Measurements from ENCODE around the gene PPP1R2. TPM values are rescaled to one million over a fixed set of nuclear protein-coding genes. Genes with fewer than 3 reads are reported as not detected.

The PPP1R2 gene
- polyA plus RNA-seq, 1 of the 3 experiments (the other 2 are of a cell fraction): 8.1 TPM

DNA sequence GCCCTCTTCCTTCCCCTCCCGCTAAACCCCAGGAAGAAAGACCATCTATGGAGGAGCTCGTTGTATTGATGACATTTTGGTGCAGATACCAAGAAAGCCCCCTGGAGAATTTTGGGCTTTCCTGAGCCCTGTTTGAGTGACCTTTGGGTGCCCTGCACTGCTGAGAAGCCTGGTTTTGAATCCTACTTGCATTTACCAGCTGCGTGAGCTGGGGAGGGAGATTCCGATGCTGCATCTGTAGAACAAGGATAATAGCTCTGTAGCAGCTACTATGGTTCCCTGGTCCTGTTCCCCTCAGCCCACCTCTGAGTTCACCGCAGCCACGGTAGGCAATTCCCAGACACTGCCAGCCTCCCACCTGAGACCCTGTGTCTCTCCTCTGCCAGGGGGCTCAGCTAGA is 35.4 kb upstream of the PPP1R2 start:
- no peak overlapping the region for H3K9ac ChIP-seq
- H3K4me3 ChIP-seq (ENCODE audit: low read depth in 2 of 2, low read length in 1 of 2): no peak overlapping the region
- DNase-seq: no peak
- 69% methylated on average over 3 of the region's 6 CpGs for WGBS (ENCODE audit: low lambda C conversion rate)
- H3K9me2 ChIP-seq: no peaks in the 10 kb centered on the region
- no peaks in the 10 kb centered on the region for H3K4me1 ChIP-seq (ENCODE audit: control insufficient read depth in 1 of 2, insufficient read depth in 2 of 2, low read depth in 1 of 2, low read length in 1 of 2)
- TF ChIP-seq NRF1 (IDR thresholded peaks at IDR 0.05; ENCODE audit: low read depth, low read length): no peak
- TF ChIP-seq ELF1 (IDR thresholded peaks at IDR 0.05): no peak
- TF ChIP-seq POLR2AphosphoS5 (IDR thresholded peaks at IDR 0.05; ENCODE audit: low read depth, low read length): no peak
- TF ChIP-seq, protein P1, sequence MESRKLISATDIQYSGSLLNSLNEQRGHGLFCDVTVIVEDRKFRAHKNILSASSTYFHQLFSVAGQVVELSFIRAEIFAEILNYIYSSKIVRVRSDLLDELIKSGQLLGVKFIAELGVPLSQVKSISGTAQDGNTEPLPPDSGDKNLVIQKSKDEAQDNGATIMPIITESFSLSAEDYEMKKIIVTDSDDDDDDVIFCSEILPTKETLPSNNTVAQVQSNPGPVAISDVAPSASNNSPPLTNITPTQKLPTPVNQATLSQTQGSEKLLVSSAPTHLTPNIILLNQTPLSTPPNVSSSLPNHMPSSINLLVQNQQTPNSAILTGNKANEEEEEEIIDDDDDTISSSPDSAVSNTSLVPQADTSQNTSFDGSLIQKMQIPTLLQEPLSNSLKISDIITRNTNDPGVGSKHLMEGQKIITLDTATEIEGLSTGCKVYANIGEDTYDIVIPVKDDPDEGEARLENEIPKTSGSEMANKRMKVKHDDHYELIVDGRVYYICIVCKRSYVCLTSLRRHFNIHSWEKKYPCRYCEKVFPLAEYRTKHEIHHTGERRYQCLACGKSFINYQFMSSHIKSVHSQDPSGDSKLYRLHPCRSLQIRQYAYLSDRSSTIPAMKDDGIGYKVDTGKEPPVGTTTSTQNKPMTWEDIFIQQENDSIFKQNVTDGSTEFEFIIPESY (IDR thresholded peaks at IDR 0.05; ENCODE audit: borderline replicate concordance, low read depth): no peak
- no peak for TF ChIP-seq SMC3 (IDR thresholded peaks at IDR 0.05; ENCODE audit: low read depth, low read length)
- no peak for TF ChIP-seq FOSL2 (IDR thresholded peaks at IDR 0.05; ENCODE audit: borderline replicate concordance, low read depth)
- TF ChIP-seq EP300 (IDR thresholded peaks at IDR 0.05; ENCODE audit: borderline replicate concordance in 1 of 2, low read depth in 1 of 2, low read length in 1 of 2): no peak
- TF ChIP-seq SIN3A (IDR thresholded peaks at IDR 0.05; ENCODE audit: borderline replicate concordance, low read depth, low read length): no peak
- no peak for TF ChIP-seq RFX5 (IDR thresholded peaks at IDR 0.05; ENCODE audit: low read length)
- no peak for TF ChIP-seq GATA2 (CRISPR knock-in tag; IDR thresholded peaks at IDR 0.05)
- TF ChIP-seq, protein P2, sequence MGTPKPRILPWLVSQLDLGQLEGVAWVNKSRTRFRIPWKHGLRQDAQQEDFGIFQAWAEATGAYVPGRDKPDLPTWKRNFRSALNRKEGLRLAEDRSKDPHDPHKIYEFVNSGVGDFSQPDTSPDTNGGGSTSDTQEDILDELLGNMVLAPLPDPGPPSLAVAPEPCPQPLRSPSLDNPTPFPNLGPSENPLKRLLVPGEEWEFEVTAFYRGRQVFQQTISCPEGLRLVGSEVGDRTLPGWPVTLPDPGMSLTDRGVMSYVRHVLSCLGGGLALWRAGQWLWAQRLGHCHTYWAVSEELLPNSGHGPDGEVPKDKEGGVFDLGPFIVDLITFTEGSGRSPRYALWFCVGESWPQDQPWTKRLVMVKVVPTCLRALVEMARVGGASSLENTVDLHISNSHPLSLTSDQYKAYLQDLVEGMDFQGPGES (IDR thresholded peaks at IDR 0.05; ENCODE audit: low read depth, low read length): no peak
- TF ChIP-seq RAD21 (IDR thresholded peaks at IDR 0.05; ENCODE audit: low read length): no peak
- no peak for TF ChIP-seq FOXM1 (IDR thresholded peaks at IDR 0.05; ENCODE audit: low read depth)
- H3K36me3 ChIP-seq (replicated peaks in 1 of 2; ENCODE audit: control insufficient read depth in 1 of 2, insufficient read depth in 2 of 2, low read length in 1 of 2): no peaks in the 10 kb centered on the region
- H3K27ac ChIP-seq (ENCODE audit: low read depth in 2 of 2, low read length in 1 of 2): no peak overlapping the region
- peak overlapping the region; percentile 34; the same call in 1 of the 2 replicates for H3K4me2 ChIP-seq
- H3K79me2 ChIP-seq (ENCODE audit: insufficient read depth): no peaks in the 10 kb centered on the region
- peaks cover 3% of the 10 kb centered on the region for H3F3A ChIP-seq (replicated peaks; ENCODE audit: insufficient read depth)
- CTCF ChIA-PET: interaction anchor here (0.5 kb wide), 1 partner anchor 618 kb away, joined by 3 read pairs; no protein-coding TSS in a partner anchor
- no peaks in the 10 kb centered on the region for H4K20me1 ChIP-seq (ENCODE audit: insufficient read depth)
- POLR2A ChIA-PET: no interaction called here
- H2AFZ ChIP-seq (ENCODE audit: low read depth): no peak overlapping the region
- H3K27me3 ChIP-seq (ENCODE audit: insufficient read depth): no peaks in the 10 kb centered on the region
- H3K9me3 ChIP-seq: no peaks in the 10 kb centered on the region

DNA sequence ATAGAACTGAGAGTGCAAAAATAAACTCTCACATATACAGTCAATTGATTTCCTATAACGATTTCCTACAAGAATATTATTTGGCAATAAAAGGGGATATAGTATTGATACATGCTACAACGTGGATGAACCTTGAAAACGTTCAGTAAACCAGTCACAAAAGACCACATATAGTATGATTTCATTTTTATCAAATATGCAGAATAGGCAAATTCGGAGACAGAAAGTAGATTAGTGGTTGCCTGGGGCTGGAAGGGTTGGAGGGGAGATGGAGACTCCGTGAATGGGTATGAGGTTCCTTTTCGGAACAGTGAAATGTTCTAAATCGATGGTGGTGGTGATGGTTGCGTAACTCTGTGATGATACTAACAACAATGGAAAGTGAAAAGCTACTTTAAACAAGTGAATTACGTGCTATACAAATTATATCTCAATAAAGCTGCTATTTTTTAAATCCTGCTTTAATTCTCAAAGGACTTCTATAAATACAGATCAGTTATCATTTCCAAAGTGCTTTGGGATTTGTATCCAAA is 34.6 kb upstream of the PPP1R2 start:
- POLR2A ChIA-PET: no interaction called here

More for the DNA sequence above, 34.6 kb upstream of the PPP1R2 start:
- Histone ChIP-seq H3K9me3 (no peaks in the 10 kb centered on the region), H3F3A (replicated peaks; ENCODE audit: insufficient read depth) (peaks cover 3% of the 10 kb centered on the region), H3K36me3 (replicated peaks in 1 of 2; ENCODE audit: control insufficient read depth in 1 of 2, insufficient read depth in 2 of 2, low read length in 1 of 2) (no peaks in the 10 kb centered on the region), H4K20me1 (ENCODE audit: insufficient read depth) (no peaks in the 10 kb centered on the region), H2AFZ (ENCODE audit: low read depth) (no peak overlapping the region), H3K27me3 (ENCODE audit: insufficient read depth) (no peaks in the 10 kb centered on the region; the same call in 1 of the 2 replicates), H3K79me2 (ENCODE audit: insufficient read depth) (no peaks in the 10 kb centered on the region), H3K27ac (ENCODE audit: low read depth in 2 of 2, low read length in 1 of 2) (no peak overlapping the region), H3K9me2 (no peaks in the 10 kb centered on the region), H3K4me1 (ENCODE audit: control insufficient read depth in 1 of 2, insufficient read depth in 2 of 2, low read depth in 1 of 2, low read length in 1 of 2) (no peaks in the 10 kb centered on the region), H3K4me2 (peak overlapping the region; percentile 34; the same call in 1 of the 2 replicates), H3K9ac (no peak overlapping the region), H3K4me3 (ENCODE audit: low read depth in 2 of 2, low read length in 1 of 2) (no peak overlapping the region)
- CTCF ChIA-PET: no interaction called here
- no peak for DNase-seq
- 47% methylated on average over 9 of the region's 9 CpGs for WGBS (ENCODE audit: low lambda C conversion rate)
- TF ChIP-seq, protein P3, sequence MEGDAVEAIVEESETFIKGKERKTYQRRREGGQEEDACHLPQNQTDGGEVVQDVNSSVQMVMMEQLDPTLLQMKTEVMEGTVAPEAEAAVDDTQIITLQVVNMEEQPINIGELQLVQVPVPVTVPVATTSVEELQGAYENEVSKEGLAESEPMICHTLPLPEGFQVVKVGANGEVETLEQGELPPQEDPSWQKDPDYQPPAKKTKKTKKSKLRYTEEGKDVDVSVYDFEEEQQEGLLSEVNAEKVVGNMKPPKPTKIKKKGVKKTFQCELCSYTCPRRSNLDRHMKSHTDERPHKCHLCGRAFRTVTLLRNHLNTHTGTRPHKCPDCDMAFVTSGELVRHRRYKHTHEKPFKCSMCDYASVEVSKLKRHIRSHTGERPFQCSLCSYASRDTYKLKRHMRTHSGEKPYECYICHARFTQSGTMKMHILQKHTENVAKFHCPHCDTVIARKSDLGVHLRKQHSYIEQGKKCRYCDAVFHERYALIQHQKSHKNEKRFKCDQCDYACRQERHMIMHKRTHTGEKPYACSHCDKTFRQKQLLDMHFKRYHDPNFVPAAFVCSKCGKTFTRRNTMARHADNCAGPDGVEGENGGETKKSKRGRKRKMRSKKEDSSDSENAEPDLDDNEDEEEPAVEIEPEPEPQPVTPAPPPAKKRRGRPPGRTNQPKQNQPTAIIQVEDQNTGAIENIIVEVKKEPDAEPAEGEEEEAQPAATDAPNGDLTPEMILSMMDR (IDR thresholded peaks at IDR 0.05): no peak
- TF ChIP-seq EP300 (IDR thresholded peaks at IDR 0.05; ENCODE audit: borderline replicate concordance in 1 of 2, low read depth in 1 of 2, low read length in 1 of 2): no peak
- TF ChIP-seq GABPA (IDR thresholded peaks at IDR 0.05; ENCODE audit: low read depth): no peak
- TF ChIP-seq POLR2AphosphoS5 (IDR thresholded peaks at IDR 0.05; ENCODE audit: low read depth, low read length): no peak
- TF ChIP-seq EZH2phosphoT487 (IDR thresholded peaks at IDR 0.05; ENCODE audit: borderline replicate concordance, low read depth): no peak
- no peak for TF ChIP-seq FOXJ3 (CRISPR knock-in tag; IDR thresholded peaks at IDR 0.05)

Data from SK-N-SH (cell line).